Testis (tissue), 3 donors: ENCODE measurements around the gene UBE2M. TPM values are rescaled to one million over a fixed set of nuclear protein-coding genes. Genes with fewer than 3 reads are reported as not detected.
"Not testable (repeated sequence)": the region's sequence is repeated elsewhere in the genome, so short reads cannot be mapped to it uniquely, and the experiment has no call there.

ENCODE experiments used
- DNase-seq: peaks from one replicate; pipeline ENCODE4 v3.0.0-alpha.2; 2019
- H3K27ac ChIP-seq, 2 donors: fragments of 200-600 bp; sonication (generic); one replicate each; pipeline ENCODE4 v1.5.1; 2019
- H3K27me3 ChIP-seq: fragments of 200-600 bp; sonication (generic); one replicate; pipeline ENCODE4 v1.5.1; 2019
- H3K36me3 ChIP-seq: fragments of 200-600 bp; sonication (generic); one replicate; pipeline ENCODE4 v1.5.1; 2017; ENCODE audit warnings: low read depth; ENCODE audit errors: missing control alignments
- H3K4me1 ChIP-seq: fragments of 200-600 bp; sonication (generic); one replicate; pipeline ENCODE4 v1.5.1; 2019
- H3K4me3 ChIP-seq, 2 donors: fragments of 200-600 bp; sonication (generic); one replicate each; pipeline ENCODE4 v1.5.1; 2017 to 2019
- H3K9me3 ChIP-seq: fragments of 200-600 bp; sonication (generic); one replicate; pipeline ENCODE4 v1.5.1; 2017
- CTCF ChIP-seq, 3 experiments: fragments of 450-650 bp in 2 of 3; fragments of 200-600 bp in 1 of 3; sonication (generic) in 1 of 3; IDR thresholded peaks; one replicate each; pipeline ENCODE4 v1.5.1; 2016 to 2019; ENCODE audit warnings: antibody characterized with exemption in 3 of 3, mild to moderate bottlenecking in 2 of 3, moderate library complexity in 1 of 3
- POLR2A ChIP-seq: fragments of 450-650 bp; IDR thresholded peaks from one replicate; pipeline ENCODE4 v1.6.1; 2017; ENCODE audit warnings: antibody characterized with exemption, mild to moderate bottlenecking, moderate library complexity
- WGBS, 2 donors: methylation state at CpG; one replicate each; pipeline ENCODE4 v1.1.5; 2018; 5-methylcytosine and 5-hydroxymethylcytosine counted together
- intact Hi-C: fragments of 100-400 bp; cut with DNase I; formaldehyde crosslinking; loops from one replicate; pipeline ENCODE4 v1.15.1; 2023; ENCODE audit warnings: low total_unique reads
- polyA plus RNA-seq: library from polyadenylated mRNA; stranded (reverse); fragments of 350-450 nt; fragmentation: Illumina TruSeq; extraction: RNeasy Lipid Tissue Mini Kit (QIAGEN cat#74804); gene quantifications from one replicate; pipeline ENCODE4 v1.2.3, GENCODE V29; 2014; ENCODE audit warnings: low read depth, low replicate concordance; ENCODE audit not compliant: insufficient read depth
- total RNA-seq, 2 donors: library from RNA; depleted of rRNA; stranded (reverse); fragments of >200 nt; gene quantifications; one replicate each; pipeline ENCODE4 v1.2.3, GENCODE V29; 2016

The UBE2M gene
- total and polyA plus RNA-seq, 3 donors from 2014 or later: 65.0 to 155 (median 65.2) TPM

- Histone ChIP-seq H3K27me3 (no peaks in the 10 kb centered on the region), H3K27ac (peak overlapping the region; percentile 96 to 99), H3K9me3 (no peaks in the 10 kb centered on the region), H3K4me1 (peaks cover 22% of the 10 kb centered on the region), H3K36me3 (peaks cover 3% of the 10 kb centered on the region), H3K4me3 (peak overlapping the region; percentile 88 to 93)
- WGBS, 2 donors: 0% methylated on average over 8 to 22 of the region's 92 CpGs
- TF ChIP-seq CTCF (IDR thresholded peaks at IDR 0.05) (no peak), POLR2A (no peak)
- peak; percentile 61 for DNase-seq
- intact Hi-C loops: no loop called here
Observed at GRCh38 chr19:58544591-58545285, 13.7 kb downstream of the UBE2M start.

- DNase-seq: peak; percentile 98
- no peak for TF ChIP-seq CTCF (IDR thresholded peaks at IDR 0.05)
- TF ChIP-seq POLR2A: peak; percentile 95
- Histone ChIP-seq H3K27ac (peak within 1 kb of the TSS; percentile 96 to 99), H3K4me1 (peaks cover 22% of the 10 kb centered on the region), H3K36me3 (no peaks in the 10 kb centered on the region), H3K27me3 (no peaks in the 10 kb centered on the region), H3K4me3 (peak within 1 kb of the TSS; percentile 88 to 93), H3K9me3 (no peaks in the 10 kb centered on the region)
- 0% methylated on average over 21 to 33 of the region's 73 CpGs for WGBS, 2 donors
- intact Hi-C loops: no loop called here
Observed at GRCh38 chr19:58543826-58544590, 14.4 kb downstream of the UBE2M start, which contains the start of gene TRIM28. TRIM28 (plus strand) TSS chr19:58544064; CDS start chr19:58544758, 694 bp downstream.

- peak overlapping the region in 1 of 2 donors; percentile 10 for H3K4me3 ChIP-seq
Observed at GRCh38 chr19:58542641-58543372, 15.6 kb downstream of the UBE2M start.

GRCh38 chr19:58539169-58539559 lies 19.2 kb downstream of the UBE2M start:
- H3K36me3 ChIP-seq, DNase-seq, H3K27me3 ChIP-seq, H3K9me3 ChIP-seq, H3K4me3 ChIP-seq, intact Hi-C loops, H3K27ac ChIP-seq, H3K4me1 ChIP-seq: not testable (repeated sequence)

More at GRCh38 chr19:58542641-58543372, 15.6 kb downstream of the UBE2M start:
- H3K36me3 ChIP-seq, intact Hi-C loops, H3K27me3 ChIP-seq, DNase-seq, H3K9me3 ChIP-seq: not testable (repeated sequence)
- 63 to 68% methylated on average over 14 to 18 of the region's 18 CpGs for WGBS, 2 donors
- H3K4me1 ChIP-seq: peaks cover 22% of the 10 kb centered on the region
- peak overlapping the region; percentile 96 to 99 for H3K27ac ChIP-seq

- Histone ChIP-seq H3K9me3 (no peaks in the 10 kb centered on the region), H3K36me3 (no peaks in the 10 kb centered on the region), H3K4me3 (peak overlapping the region; percentile 4 to 29), H3K4me1 (peaks cover 3% of the 10 kb centered on the region), H3K27me3 (no peaks in the 10 kb centered on the region), H3K27ac (no peak overlapping the region)
- DNase-seq: no peak
- intact Hi-C loops: no loop called here
- WGBS, 2 donors: 2 to 3% methylated on average over 25 to 50 of the region's 55 CpGs
- TF ChIP-seq POLR2A (no peak), CTCF (IDR thresholded peaks at IDR 0.05) (no peak)
Observed at GRCh38 chr19:58538257-58539168, 19.9 kb downstream of the UBE2M start.
